Activated CD8-positive, alpha-beta memory T cell treated with anti-CD3 and anti-CD28 coated beads for 1 hour (primary cell): ENCODE results near the gene MYCBPAP.

ENCODE experiments used
- DNase-seq, 2 donors: peaks; one replicate each; pipeline ENCODE4 v3.0.0-alpha.2; 2020; ENCODE audit warnings: low read depth in 1 of 2; ENCODE audit errors: extremely low read depth in 1 of 2

MYCBPAP gene

DNA sequence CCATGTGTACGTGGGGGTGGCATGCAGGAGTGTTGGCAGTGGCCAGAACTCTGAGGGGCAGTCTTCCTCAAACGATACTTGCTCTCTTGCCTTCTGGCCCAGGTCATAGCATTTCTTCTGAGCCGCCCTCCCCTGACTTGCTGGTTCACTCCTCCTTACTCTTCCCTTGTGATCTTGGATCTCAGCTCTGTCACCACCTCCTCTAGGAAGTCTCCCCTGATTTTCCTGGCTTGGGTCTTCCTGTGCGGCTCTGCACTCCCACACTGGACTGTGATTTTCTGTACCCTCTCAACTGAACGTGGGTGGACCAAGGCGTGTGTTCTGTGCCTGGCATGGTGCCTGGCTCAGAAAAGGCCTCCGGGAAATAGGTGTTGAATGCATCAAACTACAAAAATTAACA lies 27.2 kb downstream of the MYCBPAP start:
- DNase-seq: no peak

DNA sequence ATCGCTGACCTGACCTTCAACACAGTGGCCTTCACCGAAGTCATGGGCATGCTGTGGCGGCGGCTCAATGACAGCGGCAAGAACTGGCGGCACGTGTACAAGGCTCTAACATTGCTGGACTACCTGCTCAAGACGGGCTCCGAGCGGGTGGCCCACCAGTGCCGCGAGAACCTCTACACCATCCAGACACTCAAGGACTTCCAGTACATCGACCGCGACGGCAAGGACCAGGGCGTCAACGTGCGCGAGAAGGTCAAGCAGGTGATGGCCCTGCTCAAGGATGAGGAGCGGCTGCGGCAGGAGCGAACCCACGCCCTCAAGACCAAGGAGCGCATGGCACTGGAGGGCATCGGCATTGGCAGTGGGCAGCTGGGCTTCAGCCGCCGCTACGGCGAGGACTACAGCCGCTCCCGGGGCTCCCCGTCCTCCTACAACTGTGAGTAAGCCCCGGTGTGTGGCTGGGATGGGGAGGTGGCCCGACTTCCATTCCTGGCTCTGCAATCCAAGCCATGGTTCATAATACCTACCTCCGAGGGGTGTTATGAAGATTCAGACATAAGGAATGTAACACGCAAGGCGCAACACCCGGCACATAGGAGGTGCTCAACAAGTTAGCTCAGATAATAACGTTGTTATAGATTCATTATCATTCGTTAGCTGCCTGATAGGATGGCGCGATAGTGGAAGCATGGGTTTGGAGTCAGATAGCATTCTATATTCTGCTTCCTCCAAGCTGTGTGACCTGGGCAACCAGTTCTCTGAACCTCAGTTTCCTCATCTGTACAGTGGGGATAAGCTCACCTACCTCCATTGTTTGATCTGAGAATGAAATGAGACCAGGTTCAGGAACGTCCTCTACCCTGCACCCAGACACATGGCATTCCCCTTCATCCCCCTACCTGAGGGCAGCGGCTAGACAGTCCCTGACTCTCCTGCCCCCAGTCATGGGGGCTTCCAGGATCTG lies 28.7 kb downstream of the MYCBPAP start:
- no peak for DNase-seq

DNA sequence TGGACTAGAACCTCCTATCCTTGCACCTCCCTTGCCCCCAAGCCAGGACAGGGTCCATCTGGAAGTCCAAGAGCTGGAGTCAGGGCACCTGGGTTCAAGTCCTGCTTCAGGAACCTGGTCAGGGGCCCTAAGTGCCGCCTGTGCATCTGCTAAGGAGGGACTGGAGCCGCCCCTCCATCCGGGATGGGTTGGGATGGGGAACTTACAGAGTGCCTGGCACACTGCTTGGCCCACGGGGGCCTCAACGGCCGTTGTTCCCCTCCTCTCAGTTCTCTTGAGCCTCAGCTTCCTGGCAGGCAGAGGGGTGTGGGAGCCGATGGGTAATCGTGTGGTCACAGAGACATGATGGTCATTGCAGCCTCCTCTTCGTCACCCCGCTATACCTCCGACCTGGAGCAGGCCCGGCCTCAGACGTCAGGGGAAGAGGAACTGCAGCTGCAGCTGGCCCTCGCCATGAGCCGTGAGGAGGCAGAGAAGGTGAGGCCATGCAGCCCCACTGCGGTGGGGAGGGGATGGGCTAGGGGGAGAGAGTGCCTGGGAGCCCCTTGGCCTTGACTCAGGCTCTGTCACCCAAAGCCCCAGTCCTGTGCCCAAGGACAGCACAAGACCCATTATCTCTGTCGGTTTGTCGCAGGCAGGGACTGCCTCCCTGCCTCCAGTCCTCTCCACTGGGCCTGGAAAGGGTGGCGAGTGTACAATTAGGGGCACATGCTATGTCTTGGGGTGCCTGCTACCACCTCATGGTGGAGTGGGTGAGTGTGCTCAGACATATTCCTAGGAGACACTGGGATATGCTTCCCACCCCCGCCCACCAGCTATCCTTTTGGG lies 29.7 kb downstream of the MYCBPAP start:
- no peak for DNase-seq

DNA sequence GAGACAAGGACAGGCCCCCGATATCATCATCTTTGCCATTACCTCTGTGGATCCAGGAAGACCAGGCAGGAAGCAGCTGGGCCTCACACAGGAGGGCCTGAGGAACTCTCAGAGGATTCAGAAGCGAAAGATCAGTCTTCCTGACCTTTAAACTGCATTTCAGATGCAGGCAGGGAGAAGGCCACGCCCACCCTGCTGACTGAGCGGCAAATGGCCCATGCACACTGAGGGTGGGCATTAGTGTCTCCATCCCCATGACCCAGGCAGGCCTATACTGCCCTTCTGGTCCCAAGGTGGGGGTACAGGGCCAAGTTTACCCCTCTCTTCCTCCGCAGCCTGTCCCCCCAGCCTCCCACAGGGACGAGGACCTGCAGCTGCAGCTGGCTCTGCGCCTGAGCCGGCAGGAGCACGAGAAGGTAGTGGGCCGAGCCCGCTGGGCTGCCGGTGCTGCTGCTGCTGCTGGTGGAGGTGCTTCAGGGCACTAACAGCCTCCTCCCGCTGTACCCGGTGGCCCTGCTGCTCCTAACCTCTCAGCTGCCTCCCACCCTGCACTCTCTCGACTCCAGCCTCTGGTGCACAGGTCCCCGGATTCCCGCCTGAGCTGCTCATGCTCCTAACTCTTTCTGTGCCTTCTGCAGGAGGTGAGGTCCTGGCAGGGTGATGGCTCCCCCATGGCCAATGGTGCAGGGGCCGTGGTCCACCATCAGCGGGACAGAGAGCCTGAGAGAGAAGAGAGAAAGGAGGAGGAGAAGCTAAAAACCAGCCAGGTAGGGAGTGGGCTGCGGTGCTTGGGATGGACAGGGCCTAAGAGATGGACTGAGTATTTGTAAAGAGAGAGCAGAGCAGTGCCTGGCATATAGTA lies 30.5 kb downstream of the MYCBPAP start:
- no peak for DNase-seq

GRCh38 chr17:50539762-50540559 lies 31.7 kb downstream of the MYCBPAP start:
- no peak for DNase-seq

GRCh38 chr17:50540560-50541401 lies 32.5 kb downstream of the MYCBPAP start:
- no peak for DNase-seq

DNA sequence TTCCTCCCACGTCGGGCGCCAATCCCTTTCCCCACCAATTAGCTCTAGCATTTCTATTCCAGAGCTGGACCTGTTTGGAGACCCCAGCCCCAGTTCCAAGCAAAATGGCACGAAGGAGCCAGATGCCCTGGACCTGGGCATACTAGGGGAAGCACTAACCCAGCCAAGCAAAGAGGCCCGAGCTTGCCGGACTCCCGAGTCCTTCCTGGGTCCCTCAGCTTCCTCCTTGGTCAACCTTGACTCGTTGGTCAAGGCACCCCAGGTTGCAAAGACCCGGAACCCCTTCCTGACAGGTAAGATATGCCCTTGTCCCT lies 33.1 kb downstream of the MYCBPAP start:
- DNase-seq: no peak

DNA sequence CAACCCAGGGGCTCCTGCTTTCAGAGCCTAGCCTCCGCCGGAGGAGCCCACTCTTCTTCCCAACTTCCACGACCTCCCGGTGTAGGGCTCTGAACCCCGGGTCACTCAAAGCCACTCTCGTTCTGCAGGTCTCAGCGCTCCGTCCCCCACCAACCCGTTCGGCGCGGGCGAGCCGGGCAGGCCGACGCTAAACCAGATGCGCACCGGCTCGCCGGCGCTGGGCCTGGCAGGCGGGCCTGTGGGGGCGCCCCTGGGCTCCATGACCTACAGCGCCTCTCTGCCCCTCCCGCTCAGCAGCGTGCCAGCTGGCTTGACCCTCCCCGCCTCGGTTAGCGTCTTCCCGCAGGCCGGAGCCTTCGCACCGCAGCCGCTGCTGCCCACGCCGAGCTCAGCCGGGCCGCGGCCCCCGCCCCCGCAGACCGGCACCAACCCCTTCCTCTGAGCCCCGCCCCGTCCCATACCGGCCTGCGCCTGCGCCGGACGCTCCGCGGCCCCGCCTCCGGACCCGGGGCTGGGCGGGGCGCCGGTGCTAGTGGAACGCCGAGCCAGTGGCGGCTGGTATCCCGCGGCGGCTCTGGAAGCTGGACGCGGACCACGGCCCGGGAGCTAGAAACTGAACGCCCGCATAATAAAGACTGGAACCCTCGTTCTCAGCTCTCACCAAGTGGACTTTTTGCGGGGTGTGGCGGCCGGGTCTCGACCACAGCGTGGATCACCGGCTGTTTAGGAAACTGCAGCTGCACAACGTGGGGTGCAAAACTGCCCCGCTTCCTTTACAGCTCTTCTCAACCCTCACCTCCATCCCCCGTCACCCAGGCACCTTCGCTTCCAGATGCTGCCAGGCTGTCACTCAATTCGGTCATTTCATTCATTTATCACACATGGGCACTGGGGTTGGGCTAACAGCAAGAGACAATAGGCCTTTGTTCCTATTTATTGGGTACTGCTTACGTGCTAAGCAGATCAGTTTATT lies 33.8 kb downstream of the MYCBPAP start:
- DNase-seq: peak; percentile 36 to 78

GRCh38 chr17:50542795-50543774 lies 34.8 kb downstream of the MYCBPAP start:
- no peak for DNase-seq

GRCh38 chr17:50544516-50544915 lies 36.3 kb downstream of the MYCBPAP start:
- DNase-seq: no peak

GRCh38 chr17:50545311-50545710 lies 37.1 kb downstream of the MYCBPAP start:
- DNase-seq: no peak

DNA sequence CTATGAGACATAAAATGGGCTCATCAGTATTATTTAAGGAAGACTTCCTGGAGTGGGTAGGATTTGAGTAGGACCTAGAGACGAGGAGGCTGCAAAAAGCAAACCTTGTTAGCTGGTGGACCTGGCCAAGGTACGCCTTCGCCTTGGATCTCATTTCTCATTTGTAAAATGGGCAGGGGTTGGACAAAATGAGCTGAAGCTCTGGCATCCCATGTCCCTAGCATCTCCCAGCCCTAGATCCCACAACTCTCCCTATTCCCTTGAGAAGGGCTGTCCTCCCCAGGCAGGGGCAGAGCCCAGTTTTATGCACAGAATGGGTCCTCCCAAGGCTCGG lies 38.4 kb downstream of the MYCBPAP start:
- DNase-seq: no peak

- peak; percentile 61 to 72 for DNase-seq
Observed at GRCh38 chr17:50547035-50547735, 38.9 kb downstream of the MYCBPAP start, which contains the start of gene SPATA20. SPATA20 (plus strand) TSS chr17:50547174; CDS start chr17:50547209, 35 bp downstream.

GRCh38 chr17:50547736-50548083 lies 39.5 kb downstream of the MYCBPAP start:
- no peak for DNase-seq

DNA sequence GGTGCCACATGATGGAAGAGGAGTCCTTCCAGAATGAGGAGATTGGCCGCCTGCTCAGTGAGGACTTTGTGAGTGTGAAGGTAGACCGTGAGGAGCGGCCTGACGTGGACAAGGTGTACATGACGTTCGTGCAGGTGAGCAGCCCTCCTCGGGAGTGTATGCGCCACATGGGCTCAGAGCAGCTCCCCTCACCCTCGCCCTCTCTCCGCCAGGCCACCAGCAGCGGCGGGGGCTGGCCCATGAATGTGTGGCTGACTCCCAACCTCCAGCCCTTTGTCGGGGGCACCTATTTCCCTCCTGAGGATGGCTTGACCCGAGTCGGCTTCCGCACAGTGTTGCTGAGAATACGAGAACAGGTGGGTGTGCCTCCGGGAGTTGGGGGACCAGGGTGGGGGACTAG lies 40.6 kb downstream of the MYCBPAP start:
- DNase-seq: no peak

DNA sequence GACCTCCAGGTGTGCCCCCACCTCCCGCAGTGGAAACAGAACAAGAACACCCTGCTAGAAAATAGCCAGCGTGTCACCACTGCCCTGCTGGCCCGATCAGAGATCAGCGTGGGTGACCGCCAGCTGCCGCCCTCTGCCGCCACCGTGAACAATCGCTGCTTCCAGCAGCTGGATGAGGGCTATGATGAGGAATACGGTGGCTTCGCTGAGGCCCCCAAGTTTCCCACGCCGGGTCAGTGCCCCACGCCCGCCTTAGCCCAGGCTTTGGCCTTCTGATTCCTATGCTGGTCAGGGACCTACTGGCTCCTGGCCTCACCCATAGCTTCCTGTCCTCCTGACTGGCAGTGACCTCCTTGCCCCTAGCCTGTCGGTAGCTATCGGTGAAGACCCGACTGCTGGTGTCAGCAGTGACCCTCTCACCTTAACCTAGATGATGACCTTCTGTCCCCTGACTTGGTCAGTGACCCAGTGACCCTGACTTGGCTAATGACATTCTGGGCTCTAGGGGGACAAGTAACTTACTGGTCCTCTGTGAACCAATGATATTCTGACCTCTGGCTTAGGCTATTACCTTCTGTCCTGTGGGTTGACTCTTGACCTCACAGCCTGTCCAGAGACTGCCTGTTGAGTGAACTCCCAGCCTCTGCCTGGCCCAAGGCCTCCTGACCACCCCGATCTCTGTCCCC lies 41.2 kb downstream of the MYCBPAP start:
- no peak for DNase-seq
